ENCODE data around the gene DHRSX. TPM values are rescaled to one million over a fixed set of nuclear protein-coding genes. Genes with fewer than 3 reads are reported as not detected.
"Not testable (repeated sequence)": the region's sequence is repeated elsewhere in the genome, so short reads cannot be mapped to it uniquely, and the experiment has no call there.

DHRSX gene
- total RNA-seq, 3 donors from 2014 or later = 24.3 to 39.0 (median 29.2) TPM

GRCh38 chrX:2242980-2243379 is 257.8 kb downstream of the DHRSX start:
- Histone ChIP-seq H3K27ac (no peak overlapping the region), H3K4me3 (no peak overlapping the region), H3K27me3 (no peaks in the 10 kb centered on the region), H3K36me3 (no peaks in the 10 kb centered on the region), H3K4me1 (no peaks in the 10 kb centered on the region), H3K9me3 (peaks cover 0 to 4% of the 10 kb centered on the region in 2 donors)
- no peak for DNase-seq (ENCODE audit: low spot score in 2 of 2)
- intact Hi-C loops (cut with DNase I; ENCODE audit: low total_unique reads) = no loop called here
- TF ChIP-seq POLR2AphosphoS5 (IDR thresholded peaks at IDR 0.05) = no peak
- TF ChIP-seq POLR2A (IDR thresholded peaks at IDR 0.05) = no peak
- TF ChIP-seq CTCF (IDR thresholded peaks at IDR 0.05) = no peak

- TF ChIP-seq CTCF (IDR thresholded peaks at IDR 0.05) (no peak), POLR2AphosphoS5 (IDR thresholded peaks at IDR 0.05) (no peak), POLR2A (IDR thresholded peaks at IDR 0.05) (no peak)
- no peak for DNase-seq (ENCODE audit: low spot score in 2 of 2)
- Histone ChIP-seq H3K4me3 (no peak overlapping the region), H3K4me1 (no peaks in the 10 kb centered on the region), H3K27me3 (no peaks in the 10 kb centered on the region), H3K27ac (no peak overlapping the region), H3K36me3 (no peaks in the 10 kb centered on the region), H3K9me3 (peaks cover 0 to 4% of the 10 kb centered on the region in 2 donors)
- intact Hi-C loops (cut with DNase I; ENCODE audit: low total_unique reads) = no loop called here
Observed at GRCh38 chrX:2242326-2242725, 258.4 kb downstream of the DHRSX start.

GRCh38 chrX:2241496-2241895 is 259.3 kb downstream of the DHRSX start:
- DNase-seq (ENCODE audit: low spot score in 2 of 2); H3K27ac ChIP-seq; H3K9me3 ChIP-seq; H3K36me3 ChIP-seq; H3K27me3 ChIP-seq; H3K4me3 ChIP-seq; H3K4me1 ChIP-seq; intact Hi-C loops (cut with DNase I; ENCODE audit: low total_unique reads): not testable (repeated sequence)

GRCh38 chrX:2240761-2241160 is 260.0 kb downstream of the DHRSX start:
- H3K27ac ChIP-seq; H3K27me3 ChIP-seq; H3K36me3 ChIP-seq; intact Hi-C loops (cut with DNase I; ENCODE audit: low total_unique reads); H3K4me3 ChIP-seq; H3K9me3 ChIP-seq; DNase-seq (ENCODE audit: low spot score in 2 of 2); H3K4me1 ChIP-seq: not testable (repeated sequence)

- H3K36me3 ChIP-seq = no peaks in the 10 kb centered on the region
- H3K27ac ChIP-seq = no peak overlapping the region
- no peak for DNase-seq (ENCODE audit: low spot score in 2 of 2)
- intact Hi-C loops (cut with DNase I; ENCODE audit: low total_unique reads) = no loop called here
- peaks cover 0 to 4% of the 10 kb centered on the region in 2 donors for H3K9me3 ChIP-seq
- H3K4me1 ChIP-seq = no peaks in the 10 kb centered on the region
- no peaks in the 10 kb centered on the region for H3K27me3 ChIP-seq
- no peak for TF ChIP-seq CTCF (IDR thresholded peaks at IDR 0.05)
- no peak for TF ChIP-seq POLR2A (IDR thresholded peaks at IDR 0.05)
- TF ChIP-seq POLR2AphosphoS5 (IDR thresholded peaks at IDR 0.05) = no peak
- no peak overlapping the region for H3K4me3 ChIP-seq
Observed at GRCh38 chrX:2237976-2238375, 262.8 kb downstream of the DHRSX start.

GRCh38 chrX:2231570-2232192 is 269.1 kb downstream of the DHRSX start:
- intact Hi-C loops (cut with DNase I; ENCODE audit: low total_unique reads) = no loop called here
- Histone ChIP-seq H3K9me3 (peaks cover 7 to 8% of the 10 kb centered on the region in 2 donors), H3K36me3 (no peaks in the 10 kb centered on the region), H3K27me3 (no peaks in the 10 kb centered on the region), H3K4me1 (no peaks in the 10 kb centered on the region), H3K4me3 (no peak overlapping the region), H3K27ac (no peak overlapping the region)
- no peak for DNase-seq (ENCODE audit: low spot score in 2 of 2)
- TF ChIP-seq POLR2A (IDR thresholded peaks at IDR 0.05) (no peak), POLR2AphosphoS5 (IDR thresholded peaks at IDR 0.05) (no peak), CTCF (IDR thresholded peaks at IDR 0.05) (no peak)

Data from breast epithelium (tissue), 4 donors.